Stimulated activated naive CD4-positive, alpha-beta T cell treated with Interleukin-2 at 50 U/mL for 16 hours (primary cell): ENCODE results near the gene FHOD3.

Experiments used
- DNase-seq: peaks from one replicate; lab custom pipeline; 2025; lab: John Stamatoyannopoulos, UW

The FHOD3 gene

GRCh38 chr18:36481201-36481657 is 183.7 kb downstream of the FHOD3 start:
- DNase-seq, result no peak

- no peak for DNase-seq
Measured at GRCh38 chr18:36481935-36482334, 184.4 kb downstream of the FHOD3 start.

- no peak for DNase-seq
Measured at GRCh38 chr18:36484591-36484990, 187.1 kb downstream of the FHOD3 start.

GRCh38 chr18:36485772-36486171 is 188.3 kb downstream of the FHOD3 start:
- no peak for DNase-seq

GRCh38 chr18:36488131-36488530 is 190.6 kb downstream of the FHOD3 start:
- DNase-seq, result no peak

- no peak for DNase-seq
Measured at GRCh38 chr18:36490897-36491296, 193.4 kb downstream of the FHOD3 start.

- no peak for DNase-seq
Measured at GRCh38 chr18:36492604-36493329, 195.3 kb downstream of the FHOD3 start.

GRCh38 chr18:36493349-36494159 is 196.0 kb downstream of the FHOD3 start:
- no peak for DNase-seq

GRCh38 chr18:36494160-36494437 is 196.6 kb downstream of the FHOD3 start:
- DNase-seq, result no peak

- no peak for DNase-seq
Measured at GRCh38 chr18:36496022-36496421, 198.5 kb downstream of the FHOD3 start.

GRCh38 chr18:36499938-36500337 is 202.4 kb downstream of the FHOD3 start:
- DNase-seq, result no peak

GRCh38 chr18:36501100-36501499 is 203.6 kb downstream of the FHOD3 start:
- DNase-seq, result no peak

GRCh38 chr18:36503477-36503876 is 206.0 kb downstream of the FHOD3 start:
- DNase-seq, result no peak

- no peak for DNase-seq
Measured at GRCh38 chr18:36504928-36505327, 207.4 kb downstream of the FHOD3 start.

- DNase-seq, result no peak
Measured at GRCh38 chr18:36505665-36506064, 208.2 kb downstream of the FHOD3 start.

- DNase-seq, result no peak
Measured at GRCh38 chr18:36509646-36510197, 212.2 kb downstream of the FHOD3 start.

- DNase-seq, result no peak
Measured at GRCh38 chr18:36511791-36512352, 214.4 kb downstream of the FHOD3 start.

- DNase-seq, result no peak
Measured at GRCh38 chr18:36513556-36513955, 216.0 kb downstream of the FHOD3 start.

- no peak for DNase-seq
Measured at GRCh38 chr18:36514778-36515177, 217.3 kb downstream of the FHOD3 start.

- DNase-seq, result no peak
Measured at GRCh38 chr18:36516258-36516657, 218.7 kb downstream of the FHOD3 start.

- no peak for DNase-seq
Measured at GRCh38 chr18:36516726-36517125, 219.2 kb downstream of the FHOD3 start.

GRCh38 chr18:36518839-36519238 is 221.3 kb downstream of the FHOD3 start:
- DNase-seq, result no peak

GRCh38 chr18:36519358-36519757 is 221.8 kb downstream of the FHOD3 start:
- no peak for DNase-seq
